Nucleus accumbens (tissue), 56 donors: ENCODE data around the gene DVL3.
"Not testable (repeated sequence)": the region's sequence is repeated elsewhere in the genome, so short reads cannot be mapped to it uniquely, and the experiment has no call there.

Source experiments
- DNase-seq, 56 donors: peaks; one replicate each; lab custom pipeline; 2025; lab: John Stamatoyannopoulos, UW

Gene DVL3

GRCh38 chr3:184154885-184155643 is at the start of gene DVL3:
Gene DVL3 (plus strand): TSS chr3:184155377. CDS start chr3:184155636, 259 bp downstream.
- peak in 48 of 56 donors; percentile 19 to 79 (median 53) for DNase-seq

GRCh38 chr3:184110316-184110725 is 44.9 kb upstream of the DVL3 start:
- peak in 1 of 56 donors; percentile 5 for DNase-seq

- no peak for DNase-seq
Observed at GRCh38 chr3:184116017-184116416, 39.2 kb upstream of the DVL3 start.

- DNase-seq: peak in 6 of 56 donors; percentile 2 to 10 (median 8)
Observed at GRCh38 chr3:184117636-184118035, 37.5 kb upstream of the DVL3 start.

GRCh38 chr3:184121031-184121430 is 34.1 kb upstream of the DVL3 start:
- DNase-seq: not testable (repeated sequence)

- no peak for DNase-seq
Observed at GRCh38 chr3:184126006-184126405, 29.2 kb upstream of the DVL3 start.

GRCh38 chr3:184129012-184129411 is 26.2 kb upstream of the DVL3 start:
- no peak for DNase-seq

GRCh38 chr3:184132945-184133344 is 22.2 kb upstream of the DVL3 start:
- DNase-seq: no peak

- DNase-seq: peak in 55 of 56 donors; percentile 22 to 89 (median 70)
Observed at GRCh38 chr3:184133840-184134745, 21.1 kb upstream of the DVL3 start.

- DNase-seq: peak in 3 of 56 donors; percentile 55 to 81 (median 58)
Observed at GRCh38 chr3:184134746-184135148, 20.4 kb upstream of the DVL3 start.

GRCh38 chr3:184135149-184135910 is 19.8 kb upstream of the DVL3 start, which contains the start of gene EIF2B5:
Gene EIF2B5 (plus strand): TSS chr3:184135358. CDS start chr3:184135386, 28 bp downstream.
- peak; percentile 62 to 97 (median 90) for DNase-seq

- peak in 1 of 56 donors; percentile 26 for DNase-seq
Observed at GRCh38 chr3:184135911-184136260, 19.3 kb upstream of the DVL3 start.

GRCh38 chr3:184140436-184140835 is 14.7 kb upstream of the DVL3 start:
- DNase-seq: no peak

GRCh38 chr3:184142199-184142598 is 13.0 kb upstream of the DVL3 start:
- DNase-seq: no peak

- no peak for DNase-seq
Observed at GRCh38 chr3:184143327-184143726, 11.8 kb upstream of the DVL3 start.

GRCh38 chr3:184144505-184144904 is 10.7 kb upstream of the DVL3 start:
- no peak for DNase-seq

- peak in 6 of 56 donors; percentile 12 to 59 (median 20) for DNase-seq
Observed at GRCh38 chr3:184145111-184145524, 10.1 kb upstream of the DVL3 start.

- no peak for DNase-seq
Observed at GRCh38 chr3:184145751-184146270, 9.4 kb upstream of the DVL3 start.

- DNase-seq: no peak
Observed at GRCh38 chr3:184148076-184148475, 7.1 kb upstream of the DVL3 start.

- DNase-seq: no peak
Observed at GRCh38 chr3:184149123-184149522, 6.1 kb upstream of the DVL3 start.
